Immature natural killer cell (primary cell): ENCODE measurements around the gene NIPAL3. TPM values are rescaled to one million over a fixed set of nuclear protein-coding genes. Genes with fewer than 3 reads are reported as not detected.
"Not testable (repeated sequence)": the region's sequence is repeated elsewhere in the genome, so short reads cannot be mapped to it uniquely, and the experiment has no call there.

Experiments
- DNase-seq, 3 donors: peaks; one replicate each; pipeline ENCODE4 v3.0.0; 2022; ENCODE audit warnings: mixed read lengths in 1 of 3
- H3K27ac Mint-ChIP-seq, 6 donors: one replicate each; pipeline ENCODE4 v1.8.0; 2020; ENCODE audit warnings: mixed read lengths in 6 of 6, mild to moderate bottlenecking in 5 of 6, inconsistent platforms in 4 of 6, moderate library complexity in 3 of 6
- H3K27me3 Mint-ChIP-seq, 3 donors: one replicate each; pipeline ENCODE4 v1.8.0; 2020 to 2021; ENCODE audit warnings: low read depth in 3 of 3, mild to moderate bottlenecking in 3 of 3, mixed read lengths in 3 of 3, moderate library complexity in 3 of 3, inconsistent platforms in 1 of 3
- H3K36me3 Mint-ChIP-seq, 3 donors: one replicate each; pipeline ENCODE4 v1.8.0; 2020; ENCODE audit warnings: mixed read lengths in 3 of 3, inconsistent platforms in 2 of 3, mild to moderate bottlenecking in 2 of 3
- H3K4me1 Mint-ChIP-seq, 2 donors: one replicate each; pipeline ENCODE4 v1.8.0; 2020; ENCODE audit warnings: inconsistent platforms in 2 of 2, mild to moderate bottlenecking in 2 of 2, mixed read lengths in 2 of 2, moderate library complexity in 1 of 2
- H3K4me3 Mint-ChIP-seq, 5 donors: one replicate each; pipeline ENCODE4 v1.8.0; 2020; ENCODE audit warnings: mild to moderate bottlenecking in 5 of 5, mixed read lengths in 5 of 5, inconsistent platforms in 3 of 5, moderate library complexity in 3 of 5
- H3K9me3 Mint-ChIP-seq, 6 donors: one replicate each; pipeline ENCODE4 v1.8.0; 2020; ENCODE audit warnings: mild to moderate bottlenecking in 6 of 6, mixed read lengths in 6 of 6, inconsistent platforms in 4 of 6, moderate library complexity in 3 of 6
- polyA plus RNA-seq, 3 donors: library from polyadenylated mRNA; unstranded; fragments of 300-500 nt; fragmentation: Illumina TruSeq; gene quantifications; one replicate each; pipeline ENCODE4 v1.2.3, GENCODE V29; 2021

NIPAL3 gene
- polyA plus RNA-seq, 3 donors from 2014 or later, result 23.9 to 42.3 (median 38.5) TPM

DNA sequence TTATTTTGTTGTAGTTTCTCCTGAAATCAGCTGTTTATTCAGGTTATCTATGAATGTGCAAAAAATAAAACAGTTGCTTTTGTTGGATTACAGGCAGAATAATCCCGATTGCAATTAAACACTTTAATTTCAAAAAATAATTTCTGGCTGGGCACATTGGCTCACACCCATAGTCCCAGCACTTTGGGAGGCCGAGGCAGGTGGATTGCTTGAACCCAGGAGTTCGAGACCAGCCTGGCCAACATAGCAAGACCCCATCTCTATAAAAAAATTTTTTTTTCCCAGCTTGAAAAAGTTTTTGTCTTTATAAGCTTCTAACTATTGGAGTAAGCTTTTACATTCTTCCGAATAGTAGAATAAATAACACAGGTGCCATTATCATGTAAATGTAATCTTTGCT, 102.3 kb downstream of the NIPAL3 start:
- H3K27me3 Mint-ChIP-seq, result peaks cover 1 to 6% (median 5%) of the 10 kb centered on the region in 3 donors
- DNase-seq, result no peak
- peaks cover 0 to 4% (median 0%) of the 10 kb centered on the region in 3 donors for H3K36me3 Mint-ChIP-seq
- H3K4me3 Mint-ChIP-seq, result no peak overlapping the region
- no peak overlapping the region for H3K27ac Mint-ChIP-seq
- H3K4me1 Mint-ChIP-seq, result no peaks in the 10 kb centered on the region
- H3K9me3 Mint-ChIP-seq, result peaks cover 0 to 2% (median 0%) of the 10 kb centered on the region in 6 donors

DNA sequence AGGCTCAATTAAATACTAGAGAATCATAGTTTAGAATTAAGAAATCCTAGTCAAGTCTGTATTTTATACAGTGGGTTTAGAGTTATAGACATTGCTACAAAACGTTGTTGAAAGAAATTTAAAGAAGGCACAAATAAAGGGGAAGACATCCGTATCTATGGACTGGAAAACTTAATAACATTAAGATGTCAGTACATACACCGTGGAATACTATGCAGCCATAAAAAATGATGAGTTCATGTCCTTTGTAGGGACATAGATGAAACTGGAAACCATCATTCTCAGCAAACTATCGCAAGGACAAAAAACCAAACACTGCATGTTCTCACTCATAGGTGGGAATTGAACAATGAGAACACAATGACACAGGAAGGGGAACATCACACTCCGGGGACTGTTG, 104.7 kb downstream of the NIPAL3 start:
- not testable (repeated sequence) for H3K27me3 Mint-ChIP-seq, H3K27ac Mint-ChIP-seq, H3K36me3 Mint-ChIP-seq, H3K4me3 Mint-ChIP-seq, H3K9me3 Mint-ChIP-seq, H3K4me1 Mint-ChIP-seq, DNase-seq

Other genes starting within 250 kb of the NIPAL3 start
- gene IFNLR1, start 228.5 kb upstream of the NIPAL3 start, polyA plus RNA-seq, result under 1 TPM in 1 of 3 donors, not detected in 2; 0.42 TPM
- gene GRHL3, start 96.4 kb upstream of the NIPAL3 start, polyA plus RNA-seq, result not detected
- gene STPG1, start 2.0 kb upstream of the NIPAL3 start, polyA plus RNA-seq, result under 1 TPM in 2 of 3 donors, not detected in 1; 0.42 to 0.62 TPM
- 1 to 10 TPM; 4.0 to 8.5 (median 4.8) TPM for gene RCAN3, start 87.0 kb downstream of the NIPAL3 start, polyA plus RNA-seq
- gene NCMAP, start 140.3 kb downstream of the NIPAL3 start, polyA plus RNA-seq, result not detected
- 100 to 1,000 TPM in 2 of 3 donors, 10 to 100 TPM in 1; 41.4 to 266 (median 103) TPM for gene SRRM1, start 227.5 kb downstream of the NIPAL3 start, polyA plus RNA-seq